DOHH2 (cell line): ENCODE results near the gene NAT10.
"Not testable (repeated sequence)": the region's sequence is repeated elsewhere in the genome, so short reads cannot be mapped to it uniquely, and the experiment has no call there.

Experiments
- H3F3A ChIP-seq: fragments of 200-600 bp; sonication (generic), shearing (Covaris generic); 2 replicates; pipeline ENCODE4 v1.6.0; 2016; ENCODE audit warnings: antibody characterized with exemption, mild to moderate bottlenecking; ENCODE audit not compliant: control insufficient read depth, insufficient read depth
- H3K27ac ChIP-seq: fragments of 200-600 bp; sonication (generic); 2 replicates; pipeline ENCODE4 v1.5.1; 2014; ENCODE audit warnings: low read depth, mild to moderate bottlenecking, low read length, moderate library complexity
- H3K27me3 ChIP-seq: fragments of 200-600 bp; sonication (generic); 2 replicates; pipeline ENCODE4 v1.6.1; 2014; ENCODE audit warnings: mild to moderate bottlenecking, low read length, mixed read lengths; ENCODE audit not compliant: control insufficient read depth
- H3K36me3 ChIP-seq: fragments of 200-600 bp; sonication (generic); 2 replicates; pipeline ENCODE4 v1.6.1; 2014; ENCODE audit warnings: mild to moderate bottlenecking, low read length, moderate library complexity, mixed read lengths; ENCODE audit not compliant: control insufficient read depth
- H3K4me1 ChIP-seq: fragments of 200-600 bp; sonication (generic); 2 replicates; pipeline ENCODE4 v1.6.1; 2014; ENCODE audit warnings: mild to moderate bottlenecking, low read length, mixed read lengths; ENCODE audit not compliant: control insufficient read depth
- H3K4me2 ChIP-seq: fragments of 200-600 bp; sonication (generic); 2 replicates; pipeline ENCODE4 v1.6.0; 2014; ENCODE audit warnings: mild to moderate bottlenecking, low read length, moderate library complexity
- H3K4me3 ChIP-seq: fragments of 200-600 bp; sonication (generic); 2 replicates; pipeline ENCODE4 v1.5.1; 2014; ENCODE audit warnings: mild to moderate bottlenecking, low read length, mixed read lengths
- H3K79me2 ChIP-seq: fragments of 200-600 bp; sonication (generic); 2 replicates; pipeline ENCODE4 v1.6.1; 2014; ENCODE audit warnings: mild to moderate bottlenecking, low read length, mixed read lengths; ENCODE audit not compliant: control insufficient read depth
- H3K9me2 ChIP-seq: fragments of 200-600 bp; sonication (generic); replicated peaks from 2 replicates; pipeline ENCODE4 v1.6.1; 2014; ENCODE audit warnings: mild to moderate bottlenecking, low read length, mixed read lengths; ENCODE audit not compliant: control insufficient read depth
- H3K9me3 ChIP-seq: fragments of 200-600 bp; sonication (generic); 2 replicates; pipeline ENCODE4 v1.6.1; 2014; ENCODE audit warnings: antibody characterized with exemption, low read length, mixed read lengths; ENCODE audit not compliant: control insufficient read depth, insufficient read depth
- H4K20me1 ChIP-seq: fragments of 200-600 bp; sonication (generic); 2 replicates; pipeline ENCODE4 v1.6.0; 2014; ENCODE audit warnings: low read depth, mild to moderate bottlenecking, antibody characterized with exemption, low read length, moderate library complexity; ENCODE audit not compliant: control insufficient read depth, insufficient read depth
- EZH2phosphoT487 ChIP-seq: fragments of 200-600 bp; sonication (generic); IDR thresholded peaks from 2 replicates; pipeline ENCODE4 v1.6.1; 2017; ENCODE audit warnings: borderline replicate concordance, mild to moderate bottlenecking, antibody characterized with exemption, low read length, moderate library complexity, mixed read lengths
- TF ChIP-seq, protein P1 (sequence below): fragments of 200-600 bp; sonication (generic); IDR thresholded peaks from one replicate; pipeline ENCODE4 v1.5.1; 2014; ENCODE audit warnings: antibody characterized with exemption, mild to moderate bottlenecking, low read depth, low read length; ENCODE audit not compliant: poor library complexity, severe bottlenecking

The NAT10 gene

DNA sequence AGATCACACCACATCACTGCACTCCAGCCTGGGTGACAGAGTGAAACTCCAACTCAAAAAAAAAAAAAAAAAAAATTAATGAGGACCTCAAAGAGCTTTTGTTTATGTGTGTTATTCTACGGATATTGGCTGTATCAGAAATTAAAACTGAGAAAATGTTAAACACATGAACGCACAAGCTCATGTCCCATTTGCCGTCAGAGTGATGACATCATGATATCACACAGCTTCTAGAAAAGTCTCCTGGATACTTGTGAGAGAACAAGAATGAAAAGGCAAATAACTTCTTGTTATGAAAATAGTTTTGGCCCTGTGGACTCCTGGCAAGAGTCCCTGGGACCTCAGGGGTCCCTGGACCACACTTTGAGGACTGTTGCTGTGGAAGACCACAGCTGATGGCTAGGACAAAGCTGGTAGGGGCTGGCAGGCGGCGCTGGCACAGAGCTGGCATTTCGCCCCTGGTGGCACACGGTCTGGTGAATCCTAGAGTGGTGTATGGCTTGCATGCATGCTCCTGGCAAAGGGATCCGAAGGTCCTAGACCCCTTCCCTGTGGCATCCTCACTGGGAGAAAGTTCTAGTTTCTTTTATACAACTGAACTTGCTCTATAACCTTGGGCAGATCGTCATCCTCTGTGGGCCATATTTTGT is 73.7 kb downstream of the NAT10 start:
- H3K4me1 ChIP-seq = peaks cover 9% of the 10 kb centered on the region; the same call in 1 of the 2 replicates
- no peaks in the 10 kb centered on the region for H4K20me1 ChIP-seq
- H3F3A ChIP-seq = no peaks in the 10 kb centered on the region
- H3K9me2 ChIP-seq = no peaks in the 10 kb centered on the region
- H3K27me3 ChIP-seq = peaks cover 29% of the 10 kb centered on the region
- TF ChIP-seq EZH2phosphoT487 = no peak
- TF ChIP-seq, protein P1, sequence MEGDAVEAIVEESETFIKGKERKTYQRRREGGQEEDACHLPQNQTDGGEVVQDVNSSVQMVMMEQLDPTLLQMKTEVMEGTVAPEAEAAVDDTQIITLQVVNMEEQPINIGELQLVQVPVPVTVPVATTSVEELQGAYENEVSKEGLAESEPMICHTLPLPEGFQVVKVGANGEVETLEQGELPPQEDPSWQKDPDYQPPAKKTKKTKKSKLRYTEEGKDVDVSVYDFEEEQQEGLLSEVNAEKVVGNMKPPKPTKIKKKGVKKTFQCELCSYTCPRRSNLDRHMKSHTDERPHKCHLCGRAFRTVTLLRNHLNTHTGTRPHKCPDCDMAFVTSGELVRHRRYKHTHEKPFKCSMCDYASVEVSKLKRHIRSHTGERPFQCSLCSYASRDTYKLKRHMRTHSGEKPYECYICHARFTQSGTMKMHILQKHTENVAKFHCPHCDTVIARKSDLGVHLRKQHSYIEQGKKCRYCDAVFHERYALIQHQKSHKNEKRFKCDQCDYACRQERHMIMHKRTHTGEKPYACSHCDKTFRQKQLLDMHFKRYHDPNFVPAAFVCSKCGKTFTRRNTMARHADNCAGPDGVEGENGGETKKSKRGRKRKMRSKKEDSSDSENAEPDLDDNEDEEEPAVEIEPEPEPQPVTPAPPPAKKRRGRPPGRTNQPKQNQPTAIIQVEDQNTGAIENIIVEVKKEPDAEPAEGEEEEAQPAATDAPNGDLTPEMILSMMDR = no peak
- no peak overlapping the region for H3K27ac ChIP-seq
- H3K4me3 ChIP-seq = no peak overlapping the region
- H3K36me3 ChIP-seq = no peaks in the 10 kb centered on the region
- H3K79me2 ChIP-seq = no peaks in the 10 kb centered on the region
- H3K4me2 ChIP-seq = no peak overlapping the region
- H3K9me3 ChIP-seq = no peaks in the 10 kb centered on the region

DNA sequence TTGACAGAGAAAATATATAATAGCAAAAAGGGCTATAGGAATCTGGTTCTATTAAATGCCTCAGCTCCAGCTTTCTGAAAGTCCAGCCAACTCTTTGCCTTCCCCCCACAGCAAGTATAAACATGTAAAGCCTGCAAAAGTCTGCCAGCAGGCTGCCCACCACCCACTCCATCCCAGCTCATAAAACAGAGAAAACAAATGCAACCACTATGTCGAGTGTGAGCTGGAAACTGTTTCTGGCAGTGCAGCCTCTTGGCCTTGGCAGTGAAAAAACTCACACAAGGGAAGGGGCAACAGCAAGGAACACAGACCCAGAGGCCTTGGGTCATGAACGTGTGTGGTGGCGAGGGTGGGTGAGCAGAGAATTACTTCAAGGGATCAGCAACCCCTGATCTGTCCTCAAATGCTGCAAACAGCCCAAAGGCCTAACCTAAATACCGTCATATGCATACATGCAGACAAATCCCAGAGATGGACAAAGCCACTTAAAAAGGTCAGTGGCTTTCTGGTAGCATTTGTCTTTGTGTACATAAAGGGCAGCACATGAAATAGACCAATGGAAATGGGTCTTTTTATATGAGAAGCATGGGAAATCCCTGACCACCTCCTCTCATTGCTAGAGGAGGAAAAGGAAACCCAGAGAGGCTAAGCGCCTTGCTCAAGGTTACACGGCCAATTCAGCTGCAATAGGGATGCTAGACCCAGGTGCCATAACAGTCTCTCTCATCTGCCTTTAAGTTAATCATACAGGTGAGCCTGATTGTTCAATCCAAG is 74.8 kb downstream of the NAT10 start:
- Histone ChIP-seq H4K20me1 (no peaks in the 10 kb centered on the region), H3K9me2 (no peaks in the 10 kb centered on the region), H3K4me1 (peaks cover 6% of the 10 kb centered on the region; the same call in 1 of the 2 replicates), H3K27ac (no peak overlapping the region), H3K4me2 (no peak overlapping the region), H3K79me2 (no peaks in the 10 kb centered on the region), H3F3A (no peaks in the 10 kb centered on the region), H3K27me3 (peaks cover 20% of the 10 kb centered on the region), H3K9me3 (no peaks in the 10 kb centered on the region), H3K36me3 (no peaks in the 10 kb centered on the region), H3K4me3 (no peak overlapping the region)
- no peak for TF ChIP-seq EZH2phosphoT487
- TF ChIP-seq, protein P1 = no peak

DNA sequence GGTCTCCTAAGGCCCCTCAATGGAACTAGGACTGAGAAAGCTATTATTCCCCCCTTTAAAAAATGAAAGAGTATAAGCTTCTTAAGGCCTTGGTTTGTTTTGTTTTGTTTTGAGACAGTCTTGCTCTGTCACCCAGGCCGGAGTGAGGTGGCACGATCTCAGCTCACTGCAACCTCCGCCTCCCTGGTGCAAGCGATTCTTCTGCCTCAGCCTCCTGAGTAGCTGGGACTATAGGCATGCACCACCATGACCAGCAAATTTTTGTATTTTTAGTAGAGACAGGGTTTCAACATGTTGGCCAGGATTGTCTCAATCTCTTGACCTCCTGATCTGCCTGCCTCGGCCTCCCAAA is 75.4 kb downstream of the NAT10 start:
- H3K27ac ChIP-seq, H3F3A ChIP-seq, H3K9me2 ChIP-seq, H3K79me2 ChIP-seq, H3K4me1 ChIP-seq, H3K36me3 ChIP-seq, H3K4me3 ChIP-seq, H3K9me3 ChIP-seq, H3K4me2 ChIP-seq, H4K20me1 ChIP-seq: not testable (repeated sequence)
- H3K27me3 ChIP-seq = peaks cover 15% of the 10 kb centered on the region

DNA sequence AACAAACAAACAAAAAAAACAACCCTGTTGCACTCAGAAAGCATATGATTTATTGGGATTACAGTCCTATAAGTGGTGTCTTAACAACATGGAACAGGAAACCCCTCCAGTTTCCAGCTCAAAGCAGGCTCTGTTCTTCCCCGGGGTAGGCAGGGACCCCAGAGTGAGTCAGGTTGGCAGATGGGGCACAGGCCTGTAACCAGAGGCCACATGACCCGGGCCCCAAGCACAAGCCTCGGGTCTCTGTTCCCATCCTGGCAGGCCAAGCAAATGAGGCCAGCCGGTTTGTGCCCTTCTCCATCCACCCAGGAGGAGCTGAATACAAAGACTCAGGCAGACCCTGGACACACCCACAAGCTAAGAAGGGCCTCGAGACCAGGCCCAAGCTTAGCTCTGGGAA is 75.8 kb downstream of the NAT10 start:
- Histone ChIP-seq H3K27ac (no peak overlapping the region), H3K79me2 (no peaks in the 10 kb centered on the region), H3K27me3 (peaks cover 11% of the 10 kb centered on the region), H3K9me3 (no peaks in the 10 kb centered on the region), H4K20me1 (no peaks in the 10 kb centered on the region), H3K4me2 (no peak overlapping the region), H3K4me1 (no peaks in the 10 kb centered on the region), H3F3A (no peaks in the 10 kb centered on the region), H3K4me3 (no peak overlapping the region), H3K36me3 (no peaks in the 10 kb centered on the region), H3K9me2 (no peaks in the 10 kb centered on the region)
- no peak for TF ChIP-seq EZH2phosphoT487
